OCI-LY3 (cell line): ENCODE results near the gene TTLL5.

ENCODE experiments used
- H2AFZ ChIP-seq: fragments of 200-600, 300-600 bp; shearing (Covaris generic); 2 replicates; pipeline ENCODE4 v1.6.0; 2014; ENCODE audit warnings: antibody characterized with exemption, low read depth, low read length
- H3K27ac ChIP-seq: fragments of 200-600, 300-600 bp; sonication (generic); 2 replicates; pipeline ENCODE4 v1.5.1; 2014; ENCODE audit warnings: mild to moderate bottlenecking, low read length, moderate library complexity, mixed read lengths
- H3K27me3 ChIP-seq: fragments of 200-600, 300-600 bp; sonication (generic); 2 replicates; pipeline ENCODE4 v1.6.1; 2014; ENCODE audit warnings: low read depth, low read length, mixed read lengths
- H3K36me3 ChIP-seq: fragments of 200-600, 300-600 bp; sonication (generic); replicated peaks from 2 replicates; pipeline ENCODE3; 2014; ENCODE audit warnings: low read depth, low read length, mixed read lengths
- H3K4me1 ChIP-seq: fragments of 300-600, 200-600 bp; sonication (generic); 2 replicates; pipeline ENCODE4 v1.6.1; 2014; ENCODE audit warnings: low read length, mixed read lengths
- H3K4me2 ChIP-seq: fragments of 200-600, 300-600 bp; sonication (generic); 2 replicates; pipeline ENCODE4 v1.6.1; 2014; ENCODE audit warnings: low read length, mixed read lengths
- H3K4me3 ChIP-seq: fragments of 300-600, 200-600 bp; sonication (generic); 2 replicates; pipeline ENCODE4 v1.5.1; 2014; ENCODE audit warnings: antibody characterized with exemption, mild to moderate bottlenecking, low read length, moderate library complexity
- H3K79me2 ChIP-seq: fragments of 300-600, 200-600 bp; shearing (Covaris generic); 2 replicates; pipeline ENCODE4 v1.6.1; 2014; ENCODE audit warnings: mild to moderate bottlenecking, low read length, mixed read lengths
- H3K9ac ChIP-seq: fragments of 300-600, 200-600 bp; shearing (Covaris generic); 2 replicates; pipeline ENCODE4 v1.6.0; 2014; ENCODE audit warnings: mild to moderate bottlenecking, low read length, moderate library complexity
- H3K9me3 ChIP-seq: fragments of 200-600, 300-600 bp; shearing (Covaris generic); 2 replicates; pipeline ENCODE4 v1.6.1; 2014; ENCODE audit warnings: low read length, mixed read lengths; ENCODE audit not compliant: insufficient read depth
- H4K20me1 ChIP-seq: fragments of 200-600, 300-600 bp; sonication (generic); 2 replicates; pipeline ENCODE4 v1.6.1; 2016; ENCODE audit warnings: low read length, mixed read lengths; ENCODE audit not compliant: insufficient read depth
- EZH2phosphoT487 ChIP-seq: fragments of 200-600 bp; shearing (Covaris generic); IDR thresholded peaks from 2 replicates; pipeline ENCODE4 v1.6.1; 2018; ENCODE audit warnings: antibody characterized with exemption, mixed run types, low read depth
- TF ChIP-seq, protein P1 (sequence below): fragments of 200-600, 300-600 bp; sonication (generic); IDR thresholded peaks from 2 replicates; pipeline ENCODE4 v1.5.1; 2014; ENCODE audit warnings: antibody characterized with exemption, low read length, low read depth

TTLL5 gene

DNA sequence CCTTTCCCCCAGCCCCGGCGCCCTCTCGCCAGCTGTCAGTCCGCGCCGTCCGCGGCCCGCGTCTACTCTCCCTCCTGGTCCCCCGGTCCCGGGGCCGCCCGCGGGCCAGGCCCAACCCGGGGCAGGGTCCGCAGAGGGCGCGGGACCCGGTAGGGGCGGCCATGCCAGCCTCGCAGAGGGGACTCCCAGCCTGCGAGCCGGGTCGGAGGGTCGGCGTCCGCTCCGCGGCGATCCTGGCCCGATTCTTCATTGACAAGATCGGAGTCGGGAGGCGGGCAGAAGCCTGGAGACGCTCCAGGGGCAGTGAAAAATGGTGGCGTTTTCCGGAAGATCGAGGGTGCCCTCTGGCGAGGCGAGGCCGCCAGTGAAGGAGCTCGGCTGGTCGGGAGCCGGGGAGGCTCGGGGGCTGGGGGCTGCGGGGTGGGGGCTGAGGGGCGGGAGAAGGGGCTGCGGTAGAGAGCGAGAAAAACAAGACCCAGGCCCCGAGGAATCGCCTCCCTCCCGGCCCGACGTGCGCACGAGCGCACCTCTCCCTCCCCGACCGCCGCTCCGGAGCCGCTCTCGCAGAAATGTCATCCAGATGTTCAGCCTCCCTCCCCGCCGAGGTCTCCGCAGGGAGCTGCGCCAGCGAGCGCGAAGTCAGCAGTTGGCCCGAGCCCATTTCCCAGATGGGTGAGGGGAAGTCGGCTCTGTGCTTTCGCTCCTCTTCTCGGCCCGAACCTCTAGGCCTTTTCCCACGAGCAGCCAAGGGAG lies 321.4 kb downstream of the TTLL5 start:
- Histone ChIP-seq H3K4me1 (peaks cover 17% of the 10 kb centered on the region; the same call in 1 of the 2 replicates), H3K27ac (no peak overlapping the region), H3K4me2 (peak overlapping the region; percentile 96), H3K79me2 (no peaks in the 10 kb centered on the region), H3K4me3 (peak overlapping the region; percentile 90), H3K36me3 (no peaks in the 10 kb centered on the region), H2AFZ (peak overlapping the region; percentile 90), H4K20me1 (no peaks in the 10 kb centered on the region), H3K9ac (peak overlapping the region; percentile 76), H3K27me3 (no peaks in the 10 kb centered on the region), H3K9me3 (no peaks in the 10 kb centered on the region)
- TF ChIP-seq, protein P1, sequence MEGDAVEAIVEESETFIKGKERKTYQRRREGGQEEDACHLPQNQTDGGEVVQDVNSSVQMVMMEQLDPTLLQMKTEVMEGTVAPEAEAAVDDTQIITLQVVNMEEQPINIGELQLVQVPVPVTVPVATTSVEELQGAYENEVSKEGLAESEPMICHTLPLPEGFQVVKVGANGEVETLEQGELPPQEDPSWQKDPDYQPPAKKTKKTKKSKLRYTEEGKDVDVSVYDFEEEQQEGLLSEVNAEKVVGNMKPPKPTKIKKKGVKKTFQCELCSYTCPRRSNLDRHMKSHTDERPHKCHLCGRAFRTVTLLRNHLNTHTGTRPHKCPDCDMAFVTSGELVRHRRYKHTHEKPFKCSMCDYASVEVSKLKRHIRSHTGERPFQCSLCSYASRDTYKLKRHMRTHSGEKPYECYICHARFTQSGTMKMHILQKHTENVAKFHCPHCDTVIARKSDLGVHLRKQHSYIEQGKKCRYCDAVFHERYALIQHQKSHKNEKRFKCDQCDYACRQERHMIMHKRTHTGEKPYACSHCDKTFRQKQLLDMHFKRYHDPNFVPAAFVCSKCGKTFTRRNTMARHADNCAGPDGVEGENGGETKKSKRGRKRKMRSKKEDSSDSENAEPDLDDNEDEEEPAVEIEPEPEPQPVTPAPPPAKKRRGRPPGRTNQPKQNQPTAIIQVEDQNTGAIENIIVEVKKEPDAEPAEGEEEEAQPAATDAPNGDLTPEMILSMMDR: peak; percentile 57
- no peak for TF ChIP-seq EZH2phosphoT487

DNA sequence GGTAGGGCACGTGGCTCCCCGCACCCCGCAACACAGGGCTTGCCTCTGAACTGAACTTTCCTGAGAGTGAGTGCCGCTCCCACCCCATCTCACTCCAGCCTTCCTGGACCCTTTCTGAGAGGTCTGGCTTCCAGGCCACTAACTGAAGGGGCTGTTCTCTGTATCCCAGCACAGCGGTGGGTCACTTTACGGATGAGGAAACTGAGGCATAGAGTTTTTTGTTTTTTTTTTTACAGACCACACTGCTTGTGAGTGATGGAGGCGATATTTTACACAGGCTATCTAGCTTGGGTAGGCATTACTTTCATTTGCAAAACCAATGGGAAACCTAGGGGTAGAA lies 321.9 kb downstream of the TTLL5 start:
- peak overlapping the region; percentile 90 for H3K4me3 ChIP-seq
- H4K20me1 ChIP-seq: no peaks in the 10 kb centered on the region
- no peaks in the 10 kb centered on the region for H3K27me3 ChIP-seq
- no peak overlapping the region for H3K27ac ChIP-seq
- no peaks in the 10 kb centered on the region for H3K36me3 ChIP-seq
- peak overlapping the region; percentile 73; the same call in 1 of the 2 replicates for H2AFZ ChIP-seq
- TF ChIP-seq, protein P1: no peak
- TF ChIP-seq EZH2phosphoT487: no peak
- H3K9me3 ChIP-seq: no peaks in the 10 kb centered on the region
- peaks cover 17% of the 10 kb centered on the region; the same call in 1 of the 2 replicates for H3K4me1 ChIP-seq
- no peaks in the 10 kb centered on the region for H3K79me2 ChIP-seq
- H3K9ac ChIP-seq: peak overlapping the region; percentile 37; the same call in 1 of the 2 replicates
- peak overlapping the region; percentile 96 for H3K4me2 ChIP-seq

DNA sequence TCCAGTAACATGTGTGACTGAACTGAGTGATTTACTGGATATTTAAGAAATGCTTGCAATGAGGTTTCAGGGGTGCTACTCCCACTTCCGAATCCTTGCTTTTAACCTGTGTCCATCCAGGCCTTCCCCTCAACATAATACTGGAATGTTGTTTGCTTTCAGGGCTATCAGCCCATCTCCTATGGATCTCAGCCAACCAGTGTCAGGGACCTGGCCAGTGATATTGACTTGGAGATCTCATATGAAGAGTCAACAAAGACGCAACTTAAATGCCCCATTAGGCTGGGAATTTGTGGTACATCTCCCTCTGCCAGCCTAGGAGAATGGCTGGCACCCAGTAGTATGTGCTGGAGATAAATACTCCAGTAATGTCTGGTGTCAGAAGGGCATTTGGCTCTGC lies 323.6 kb downstream of the TTLL5 start:
- Histone ChIP-seq H3K27me3 (no peaks in the 10 kb centered on the region), H3K4me2 (no peak overlapping the region), H4K20me1 (no peaks in the 10 kb centered on the region), H3K9ac (no peak overlapping the region), H3K27ac (no peak overlapping the region), H3K4me3 (no peak overlapping the region), H3K4me1 (peaks cover 17% of the 10 kb centered on the region; the same call in 1 of the 2 replicates), H3K36me3 (no peaks in the 10 kb centered on the region), H3K9me3 (no peaks in the 10 kb centered on the region), H3K79me2 (no peaks in the 10 kb centered on the region), H2AFZ (no peak overlapping the region)
- TF ChIP-seq, protein P1: no peak
- no peak for TF ChIP-seq EZH2phosphoT487

DNA sequence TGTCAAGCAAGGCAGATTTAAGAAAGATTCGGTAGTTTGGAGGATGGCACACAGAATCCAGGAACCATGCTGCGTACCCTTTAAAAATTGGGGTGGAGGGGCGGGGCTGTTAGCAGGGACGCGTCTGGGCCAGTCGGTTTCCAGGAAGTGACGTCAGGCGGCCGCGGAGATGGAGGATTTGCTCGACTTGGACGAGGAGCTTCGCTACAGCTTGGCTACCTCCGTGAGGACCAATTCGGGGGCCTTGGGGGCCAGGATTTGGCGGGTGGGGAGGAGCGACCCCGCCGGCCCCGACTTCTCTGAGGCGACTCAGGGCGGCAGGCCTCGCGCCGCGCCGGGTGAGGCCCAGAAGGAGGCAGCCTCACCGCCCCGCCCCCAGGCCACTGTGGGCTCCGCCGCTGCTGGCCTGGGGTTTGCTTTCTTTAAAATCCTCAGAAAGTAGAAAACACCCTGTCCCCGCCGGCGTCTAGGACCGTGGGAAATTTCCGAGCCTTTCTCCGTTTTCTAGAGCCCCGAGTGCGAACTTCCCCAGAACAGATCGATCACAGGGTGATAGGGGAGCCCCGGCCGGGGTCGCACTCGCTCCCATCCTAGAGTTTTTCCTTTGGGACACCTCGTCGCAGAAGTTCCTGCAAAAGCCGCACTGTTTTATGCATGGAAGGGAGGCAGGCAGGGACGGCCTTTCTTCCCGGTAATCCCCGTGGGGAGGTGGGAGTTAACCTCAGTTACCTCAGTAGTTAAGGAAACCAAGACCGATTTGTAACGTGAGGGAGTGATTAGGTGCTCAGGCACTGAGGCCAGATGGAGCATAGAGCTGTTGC lies 324.8 kb downstream of the TTLL5 start, which contains the start of gene IFT43:
Gene IFT43 (plus strand): TSS at position 146 of the 821 bp plus-strand sequence. CDS start 24 bp downstream, at position 170.
- H3K27me3 ChIP-seq: no peaks in the 10 kb centered on the region
- H3K9ac ChIP-seq: peak within 1 kb of the TSS; percentile 73
- H3K27ac ChIP-seq: no peak within 1 kb of the TSS
- peaks cover 17% of the 10 kb centered on the region; the same call in 1 of the 2 replicates for H3K4me1 ChIP-seq
- H3K4me2 ChIP-seq: peak within 1 kb of the TSS; percentile 91
- peak within 1 kb of the TSS; percentile 97 for H3K4me3 ChIP-seq
- H4K20me1 ChIP-seq: no peaks in the 10 kb centered on the region
- H2AFZ ChIP-seq: peak within 1 kb of the TSS; percentile 79
- no peaks in the 10 kb centered on the region for H3K79me2 ChIP-seq
- no peaks in the 10 kb centered on the region for H3K36me3 ChIP-seq
- no peak for TF ChIP-seq EZH2phosphoT487
- TF ChIP-seq, protein P1: no peak
- no peaks in the 10 kb centered on the region for H3K9me3 ChIP-seq
